SH-SY5Y (cell line): Measurements from ENCODE around the gene CHIC1.

Experiments
- GATA2 ChIP-seq: IDR thresholded peaks from 2 replicates; pipeline ENCODE4 v1.6.1; 2011; ENCODE audit warnings: mild to moderate bottlenecking, low read depth, low read length
- GATA3 ChIP-seq: IDR thresholded peaks from 2 replicates; pipeline ENCODE4 v1.6.1; 2011; ENCODE audit warnings: low read depth, mild to moderate bottlenecking, low read length, moderate library complexity

- no peak for TF ChIP-seq GATA3
- TF ChIP-seq GATA2 = no peak
Observed at GRCh38 chrX:73563738-73564068, 706 bp downstream of the CHIC1 start.
